ENCODE results near the gene SP3.

DNA sequence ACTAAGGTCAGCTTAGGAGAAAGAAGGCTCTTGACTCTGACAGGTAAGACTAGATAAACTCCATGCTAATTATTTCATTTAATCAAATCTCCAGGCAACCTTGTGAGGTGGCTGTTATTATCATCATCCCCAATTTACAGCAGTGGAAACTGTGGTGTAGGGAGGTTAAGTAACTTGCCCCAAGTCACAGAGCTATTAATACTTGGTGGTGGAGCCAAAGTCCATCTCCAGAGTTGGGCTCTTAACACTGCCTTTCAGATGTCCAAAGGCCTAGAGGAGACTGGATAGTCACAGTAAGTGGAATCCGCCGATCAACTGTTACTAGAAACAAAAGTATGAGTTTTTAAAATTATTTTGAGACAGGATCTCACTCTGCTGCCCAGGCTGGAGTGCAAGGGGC is 46.6 kb upstream of the SP3 start:
- TF ChIP-seq, protein P1, sequence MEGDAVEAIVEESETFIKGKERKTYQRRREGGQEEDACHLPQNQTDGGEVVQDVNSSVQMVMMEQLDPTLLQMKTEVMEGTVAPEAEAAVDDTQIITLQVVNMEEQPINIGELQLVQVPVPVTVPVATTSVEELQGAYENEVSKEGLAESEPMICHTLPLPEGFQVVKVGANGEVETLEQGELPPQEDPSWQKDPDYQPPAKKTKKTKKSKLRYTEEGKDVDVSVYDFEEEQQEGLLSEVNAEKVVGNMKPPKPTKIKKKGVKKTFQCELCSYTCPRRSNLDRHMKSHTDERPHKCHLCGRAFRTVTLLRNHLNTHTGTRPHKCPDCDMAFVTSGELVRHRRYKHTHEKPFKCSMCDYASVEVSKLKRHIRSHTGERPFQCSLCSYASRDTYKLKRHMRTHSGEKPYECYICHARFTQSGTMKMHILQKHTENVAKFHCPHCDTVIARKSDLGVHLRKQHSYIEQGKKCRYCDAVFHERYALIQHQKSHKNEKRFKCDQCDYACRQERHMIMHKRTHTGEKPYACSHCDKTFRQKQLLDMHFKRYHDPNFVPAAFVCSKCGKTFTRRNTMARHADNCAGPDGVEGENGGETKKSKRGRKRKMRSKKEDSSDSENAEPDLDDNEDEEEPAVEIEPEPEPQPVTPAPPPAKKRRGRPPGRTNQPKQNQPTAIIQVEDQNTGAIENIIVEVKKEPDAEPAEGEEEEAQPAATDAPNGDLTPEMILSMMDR (conservative IDR thresholded peaks at IDR 0.05 in 1 of 2, IDR thresholded peaks at IDR 0.05 in 1 of 2; ENCODE audit: low read depth in 1 of 2, low read length in 2 of 2), result no peak
- TF ChIP-seq EZH2 (IDR thresholded peaks at IDR 0.05; ENCODE audit: low read length, missing control alignments), result no peak

Measured in fibroblast of lung (primary cell).